Peyer's patch (tissue), 4 donors: ENCODE data around the gene FBXO31.

Experiments
- CTCF ChIP-seq, 6 experiments: fragments of 450-650 bp in 4 of 6; fragments of 200-600 bp in 2 of 6; sonication (generic) in 1 of 6; IDR thresholded peaks; one replicate each; pipeline ENCODE4 v1.5.1; 2017 to 2019; ENCODE audit warnings: antibody characterized with exemption in 6 of 6, mild to moderate bottlenecking in 3 of 6, moderate library complexity in 1 of 6
- POLR2A ChIP-seq, 2 donors: fragments of 450-650 bp; IDR thresholded peaks; one replicate each; pipeline ENCODE4 v1.5.1; 2017; ENCODE audit warnings: antibody characterized with exemption in 2 of 2, mild to moderate bottlenecking in 2 of 2, moderate library complexity in 2 of 2

- TF ChIP-seq CTCF (IDR thresholded peaks at IDR 0.05) = no peak
- TF ChIP-seq POLR2A (IDR thresholded peaks at IDR 0.05) = no peak
Measured at GRCh38 chr16:87298857-87299465, 84.6 kb downstream of the FBXO31 start.
